Measurements from ENCODE around the gene CA10.

Gene CA10

DNA sequence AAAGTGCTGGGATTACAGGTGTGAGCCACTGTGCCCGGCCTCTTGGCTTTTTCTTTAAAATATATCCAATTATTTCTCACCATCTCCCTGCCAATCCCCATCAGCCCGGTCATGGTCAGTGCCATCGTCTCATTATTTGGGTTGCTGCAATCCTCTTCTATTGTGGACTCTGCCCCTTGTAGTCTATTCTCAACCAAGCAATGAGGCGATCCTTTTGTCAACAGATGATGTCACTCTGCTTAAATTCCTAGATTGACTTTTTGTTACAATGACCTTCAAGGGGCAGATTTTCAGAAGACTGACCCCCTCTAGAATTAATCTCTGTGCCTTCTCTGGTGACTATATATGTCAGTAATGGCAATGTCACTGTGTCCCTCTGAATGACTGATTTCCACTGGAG is 513.5 kb downstream of the CA10 start:
- no peak for DNase-seq (ENCODE audit: low read depth)

- no peak for DNase-seq (ENCODE audit: low read depth)
These were observed 514.6 kb downstream of the CA10 start for GRCh38 chr17:51643702-51644490.

DNA sequence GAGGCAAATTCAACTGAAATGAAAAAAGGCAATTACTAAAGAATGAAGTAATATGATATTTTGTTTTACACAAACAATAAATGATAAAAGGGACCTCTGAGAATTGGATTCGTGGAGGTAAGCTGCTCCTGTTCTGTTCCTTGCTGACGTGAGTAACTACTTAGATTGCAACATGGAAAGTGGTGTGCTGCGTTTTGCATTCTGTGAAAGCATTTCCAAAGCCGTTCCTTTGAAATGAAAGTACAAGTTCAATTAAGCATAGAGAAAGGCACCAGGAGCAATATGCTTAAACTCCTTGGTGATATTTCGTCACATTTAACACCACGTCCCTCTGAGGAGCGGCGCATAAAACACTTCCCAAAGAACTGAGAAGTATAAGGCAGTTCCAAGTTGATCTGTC is 516.5 kb downstream of the CA10 start:
- no peak for DNase-seq (ENCODE audit: low read depth)

- no peak for DNase-seq (ENCODE audit: low read depth)
These were observed 518.3 kb downstream of the CA10 start for GRCh38 chr17:51640108-51640622.

DNA sequence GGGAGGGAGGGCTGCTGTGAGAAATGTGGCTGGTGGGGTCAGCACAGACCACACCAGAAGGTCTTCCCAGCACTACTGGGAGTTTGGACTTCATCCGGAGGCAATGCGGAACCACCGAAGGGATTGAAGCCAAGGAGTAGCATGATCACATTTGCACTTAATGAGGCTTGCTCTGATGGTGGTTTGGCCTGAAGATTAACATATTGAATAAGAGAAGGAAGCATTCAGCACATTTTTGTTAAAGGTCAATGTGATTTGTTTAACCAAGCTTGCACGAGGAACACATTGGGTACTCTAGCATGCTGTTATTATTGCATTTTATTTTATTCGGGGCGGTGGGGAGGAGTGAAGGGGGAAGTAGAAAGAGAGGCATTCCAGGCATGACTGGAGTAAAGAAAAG is 519.5 kb downstream of the CA10 start:
- DNase-seq (ENCODE audit: low read depth): no peak

GRCh38 chr17:51636291-51636690 is 522.2 kb downstream of the CA10 start:
- DNase-seq (ENCODE audit: low read depth): no peak

DNA sequence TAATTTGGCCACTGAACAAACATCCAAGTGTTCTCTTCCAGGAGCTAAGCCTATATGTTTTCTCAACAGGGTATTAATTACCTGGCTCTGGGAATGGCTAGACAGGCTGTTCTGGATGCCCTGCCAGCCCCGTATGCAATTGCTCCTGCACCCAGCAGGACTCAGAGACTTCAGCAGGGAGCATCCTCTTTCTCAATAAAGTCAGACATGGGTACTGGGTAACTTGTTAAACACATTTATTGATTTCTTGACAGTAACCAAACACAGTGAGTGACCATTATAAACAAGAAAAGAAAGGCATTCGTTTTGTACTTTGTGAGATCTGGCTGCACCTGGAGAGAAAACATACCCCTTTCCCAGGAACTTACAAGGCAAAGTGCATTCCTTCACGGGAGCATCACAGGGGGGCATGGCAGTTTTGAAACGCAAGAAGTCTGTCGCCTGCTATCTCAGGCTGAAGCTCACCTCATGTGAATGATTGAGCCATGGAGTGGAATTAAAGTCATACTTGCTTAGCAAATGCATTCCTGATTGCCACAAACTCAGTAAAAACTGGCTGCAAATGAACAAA is 528.3 kb downstream of the CA10 start:
- no peak for DNase-seq (ENCODE audit: low read depth)

DNA sequence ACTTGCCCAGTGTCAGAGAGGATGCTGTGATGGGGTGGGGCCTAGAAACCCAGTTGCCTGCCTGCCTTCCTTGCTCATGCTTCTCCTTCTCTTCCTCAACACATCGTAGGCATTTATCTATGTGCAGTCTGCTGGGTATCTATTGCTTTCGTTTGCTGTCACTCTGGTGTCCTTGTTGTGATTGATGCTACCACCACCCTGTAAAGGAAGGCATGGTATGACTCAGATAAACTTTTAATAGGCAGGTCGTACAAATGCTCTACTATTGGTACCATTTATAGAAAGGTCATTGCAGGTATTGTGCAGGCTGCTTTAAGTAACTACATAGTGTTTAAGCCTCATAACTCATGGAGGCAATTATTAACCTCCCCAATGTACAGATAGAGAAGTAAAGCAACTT is 529.3 kb downstream of the CA10 start:
- no peak for DNase-seq (ENCODE audit: low read depth)

GRCh38 chr17:51627779-51628178 is 530.7 kb downstream of the CA10 start:
- DNase-seq (ENCODE audit: low read depth): no peak

DNA sequence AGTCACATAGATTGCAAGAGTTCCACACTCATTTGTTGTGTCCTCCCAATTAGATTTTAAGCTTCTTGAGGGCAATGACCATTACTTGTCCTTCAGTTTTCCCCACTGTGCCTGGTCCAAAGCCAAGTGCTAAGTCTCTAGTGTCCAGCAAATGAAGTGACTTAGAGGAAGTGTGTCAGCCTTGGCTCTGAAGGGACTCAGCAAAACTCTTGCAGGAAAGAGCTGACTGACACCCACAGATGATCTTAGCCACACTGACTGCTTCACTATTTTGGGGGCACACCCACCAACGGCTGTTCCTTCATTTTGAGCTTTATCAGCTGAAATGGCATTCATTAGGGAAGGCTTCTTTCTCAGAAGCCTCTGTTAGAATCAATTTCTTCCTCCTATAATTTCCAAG is 540.0 kb downstream of the CA10 start:
- no peak for DNase-seq (ENCODE audit: low read depth)

- DNase-seq (ENCODE audit: low read depth): no peak
These were observed 540.5 kb downstream of the CA10 start for GRCh38 chr17:51617986-51618385.

GRCh38 chr17:51613255-51613654 is 545.3 kb downstream of the CA10 start:
- DNase-seq (ENCODE audit: low read depth): no peak

DNA sequence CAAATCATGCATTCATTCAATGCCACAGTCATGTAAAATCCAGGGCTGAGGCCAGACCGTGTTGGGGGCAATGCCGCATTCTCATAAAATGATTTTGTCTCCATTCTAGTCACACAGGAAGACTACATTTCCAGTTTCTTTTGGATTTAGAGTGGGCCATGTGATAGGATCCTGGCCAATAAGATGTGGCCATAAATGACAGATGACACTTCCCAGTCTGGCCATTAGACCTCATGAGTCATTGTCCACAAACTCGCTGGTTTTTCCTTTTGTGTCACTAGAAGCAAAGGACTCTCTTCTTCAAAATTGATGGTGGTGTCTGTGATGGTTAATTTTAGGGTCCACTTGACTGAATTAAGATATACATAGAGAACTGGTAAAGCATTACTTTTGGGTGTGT is 545.8 kb downstream of the CA10 start:
- no peak for DNase-seq (ENCODE audit: low read depth)

- no peak for DNase-seq (ENCODE audit: low read depth)
These were observed 546.9 kb downstream of the CA10 start for GRCh38 chr17:51611585-51611984.

GRCh38 chr17:51610834-51611233 is 547.7 kb downstream of the CA10 start:
- DNase-seq (ENCODE audit: low read depth): no peak

DNA sequence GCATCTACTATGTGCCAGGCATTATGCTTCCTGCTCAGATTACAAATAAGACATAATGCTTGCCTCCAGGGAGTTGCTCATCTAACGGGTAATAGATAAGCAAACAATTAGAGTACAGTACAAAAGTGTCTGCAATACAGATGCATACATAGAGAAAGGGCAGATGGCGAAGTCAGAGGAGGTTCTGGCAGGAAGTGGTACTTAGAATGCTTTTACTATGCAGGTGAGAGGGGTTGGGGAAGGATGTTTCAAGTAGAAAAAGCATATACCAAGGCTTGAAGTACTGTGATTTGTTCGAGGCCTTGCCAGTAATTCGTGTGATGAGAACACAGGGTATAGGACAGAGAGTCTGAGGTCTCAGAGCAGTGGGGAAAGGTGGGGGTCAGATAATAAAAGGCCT is 548.4 kb downstream of the CA10 start:
- no peak for DNase-seq (ENCODE audit: low read depth)

DNA sequence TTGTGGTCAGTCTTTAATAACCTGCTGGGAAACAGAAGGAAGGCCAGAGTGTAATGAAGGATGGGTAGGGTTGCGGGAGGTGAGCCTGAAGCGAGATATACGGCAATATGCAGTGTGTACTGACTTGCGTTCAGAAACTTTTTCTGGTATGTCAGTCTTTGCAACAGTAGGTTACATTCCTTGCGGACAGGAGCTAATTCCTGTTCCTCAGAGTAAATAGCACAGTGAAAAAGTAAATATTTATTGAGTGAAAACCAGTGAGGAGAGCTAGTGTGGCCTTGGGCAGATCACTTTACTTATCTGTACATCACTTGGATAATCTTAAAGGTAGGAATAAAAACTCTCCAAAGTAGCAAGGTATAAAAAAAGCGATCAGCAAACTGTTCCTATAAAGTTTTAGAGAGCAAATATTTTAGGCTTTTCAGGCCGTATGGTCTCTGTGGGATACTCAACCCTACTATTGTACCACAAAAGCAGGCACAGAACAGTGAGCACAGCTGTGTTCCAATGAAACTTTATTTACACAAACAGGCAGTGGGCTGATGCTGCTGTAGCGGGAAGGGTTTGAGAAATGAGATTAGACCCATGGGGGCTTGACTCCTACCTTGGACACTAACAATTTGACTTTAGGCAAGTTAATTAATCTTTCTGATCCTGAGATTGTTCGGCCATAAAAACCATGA is 550.1 kb downstream of the CA10 start:
- DNase-seq (ENCODE audit: low read depth): no peak

DNA sequence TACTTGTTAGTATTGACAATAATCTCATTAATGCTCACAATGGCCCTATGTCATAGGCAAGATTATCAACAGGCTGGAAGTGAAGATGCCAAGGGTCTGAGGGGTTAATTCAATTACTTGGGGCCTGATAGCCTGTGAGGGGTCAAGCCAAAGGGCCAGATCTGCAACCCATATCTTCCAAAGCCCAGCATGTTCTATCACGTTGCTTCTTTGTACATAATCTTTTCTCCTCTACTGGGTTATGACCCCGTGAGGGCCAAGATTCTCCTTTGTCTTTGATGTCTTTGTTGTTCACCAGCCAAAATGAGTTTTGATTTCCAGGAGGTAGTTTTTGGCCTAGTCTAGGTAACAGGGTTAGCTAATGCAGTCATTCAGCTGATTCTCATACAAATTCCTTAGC is 551.0 kb downstream of the CA10 start:
- DNase-seq (ENCODE audit: low read depth): no peak

GRCh38 chr17:51604299-51605020 is 554.1 kb downstream of the CA10 start:
- DNase-seq (ENCODE audit: low read depth): no peak

DNA sequence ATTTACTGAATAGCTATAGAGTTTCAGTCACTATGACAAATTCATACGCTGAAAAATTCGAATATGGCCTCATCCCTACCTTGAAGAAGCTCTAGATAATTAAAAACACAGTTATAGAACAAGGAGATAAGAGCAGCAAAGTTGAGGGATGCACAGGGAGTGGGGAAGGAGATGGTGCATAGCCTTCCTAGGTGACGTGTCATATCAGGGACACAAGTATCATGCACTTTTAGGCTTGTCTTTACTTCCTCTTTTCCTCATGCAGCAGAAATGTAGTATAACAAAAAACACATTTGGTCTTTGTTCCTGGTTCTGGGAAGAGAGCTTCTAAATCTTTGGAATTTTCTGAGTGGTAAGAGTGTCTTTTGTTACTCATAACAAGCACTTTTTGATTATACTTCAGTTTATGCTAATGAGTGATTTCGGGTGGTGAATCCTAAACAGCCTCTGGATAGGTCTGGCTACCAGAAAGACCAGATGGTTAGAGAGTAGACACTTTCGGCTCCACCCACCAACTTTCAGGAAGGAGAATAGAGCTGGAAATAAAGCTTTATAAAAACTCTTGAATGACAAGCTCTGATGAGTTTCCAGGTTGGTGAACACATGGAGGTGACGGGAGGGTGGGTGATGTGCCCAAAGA is 556.8 kb downstream of the CA10 start:
- DNase-seq (ENCODE audit: low read depth): no peak

DNA sequence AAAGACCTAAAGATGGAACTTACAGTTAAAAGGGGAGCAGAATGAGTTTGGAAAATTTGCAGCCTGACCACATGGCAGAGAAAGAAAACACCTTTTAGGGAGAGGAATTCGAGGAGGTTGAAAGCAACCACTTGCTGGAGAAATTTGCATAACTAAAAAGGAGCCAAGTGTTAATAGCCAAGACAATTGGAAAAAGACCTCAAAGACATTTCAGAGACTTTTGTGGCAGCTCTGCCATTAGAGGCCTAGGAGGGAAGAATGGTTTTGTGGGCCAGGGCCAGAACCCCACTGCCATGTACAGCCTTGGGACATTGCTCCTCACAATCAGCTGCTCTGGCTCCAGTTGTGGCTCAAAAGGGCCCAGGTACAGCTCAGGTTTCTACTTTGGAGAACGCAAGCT is 559.7 kb downstream of the CA10 start:
- no peak for DNase-seq (ENCODE audit: low read depth)

DNA sequence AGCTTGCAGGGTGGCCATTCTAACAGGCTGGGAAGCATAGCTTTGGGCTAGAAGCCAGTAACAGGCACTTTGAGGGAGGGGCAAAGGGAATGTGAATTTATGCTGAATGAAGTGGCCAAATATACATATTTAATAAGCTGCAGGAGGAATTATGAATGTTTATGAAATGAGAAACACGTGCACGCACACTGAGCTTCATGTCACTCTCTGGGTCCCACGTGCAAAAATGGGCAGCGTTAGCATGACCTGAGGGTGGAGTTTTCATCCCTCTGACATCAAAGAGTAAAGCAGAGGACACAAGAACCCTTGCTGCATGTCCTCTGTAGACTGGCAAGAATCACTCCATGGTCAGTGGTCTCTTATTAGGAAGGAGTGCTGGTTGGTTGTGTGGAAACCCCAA is 561.2 kb downstream of the CA10 start:
- no peak for DNase-seq (ENCODE audit: low read depth)

All from activated gamma-delta T cell treated with anti-CD3 and anti-CD28 coated beads, Interleukin-2, amount 50 U/mL, for 16 hours (primary cell).